Endothelial cell of umbilical vein (primary cell): Measurements from ENCODE around the gene FGF19. TPM values are rescaled to one million over a fixed set of nuclear protein-coding genes. Genes with fewer than 3 reads are reported as not detected.

Experiments
- BruUV-seq: library from RNA; stranded (reverse); fragments of 400-500 nt; replicated peaks from 2 replicates; lab custom pipeline; 2021; lab: Mats Ljungman, UMichigan
- CTCF ChIA-PET: fragments of 300-600, 350-600 bp; sonication (Branson Sonifier 250); formaldehyde crosslinking; loops from one replicate; lab custom pipeline; 2021; ENCODE audit warnings: antibody characterized with exemption, inconsistent platforms; lab: Charles Lee
- POLR2A ChIA-PET: fragments of 300-600, 350-600 bp; sonication (Branson Sonifier 250); formaldehyde crosslinking; loops from one replicate; lab custom pipeline; 2021; ENCODE audit warnings: antibody characterized with exemption, inconsistent platforms; lab: Charles Lee
- DNase-seq: peaks from one replicate; pipeline ENCODE4 v3.0.0-alpha.2; 2011; ENCODE audit warnings: low read depth, low spot score
- FAIRE-seq: peaks from 2 replicates; lab custom pipeline; 2011; peaks lifted over from hg19 to GRCh38; lab: Jason Lieb, UNC
- H2AFZ ChIP-seq: 2 replicates; pipeline ENCODE4 v1.6.0; 2012; ENCODE audit warnings: low read depth, low read length, control low read depth, inconsistent platforms
- H3K27ac ChIP-seq: 2 replicates; pipeline ENCODE4 v1.5.1; 2011; ENCODE audit warnings: low read depth, mild to moderate bottlenecking, control low read depth, low read length, moderate library complexity; ENCODE audit not compliant: insufficient read depth
- H3K27me3 ChIP-seq, 2 experiments: 2 replicates each; pipeline versions ENCODE4 v1.6.0 to v1.6.1; 2011; ENCODE audit warnings: low read length in 2 of 2, mixed read lengths in 1 of 2; ENCODE audit not compliant: control insufficient read depth in 2 of 2, insufficient read depth in 2 of 2
- H3K36me3 ChIP-seq, 2 experiments: 2 replicates in 1 of 2; 3 replicates in 1 of 2; pipeline ENCODE4 v1.5.1; 2011; ENCODE audit warnings: low read length in 2 of 2, mild to moderate bottlenecking in 1 of 2, moderate library complexity in 1 of 2; ENCODE audit not compliant: control insufficient read depth in 2 of 2, insufficient read depth in 2 of 2; ENCODE audit errors: extremely low read depth in 1 of 2
- H3K4me1 ChIP-seq: 3 replicates; pipeline ENCODE4 v1.5.1; 2011; ENCODE audit warnings: mild to moderate bottlenecking, low read length; ENCODE audit not compliant: control insufficient read depth, insufficient read depth; ENCODE audit errors: extremely low read depth
- H3K4me2 ChIP-seq: 2 replicates; pipeline ENCODE4 v1.6.1; 2011; ENCODE audit warnings: low read length, control low read depth, mixed read lengths; ENCODE audit not compliant: insufficient read depth
- H3K4me3 ChIP-seq, 3 experiments: fragments of 200-600 bp in 1 of 3; sonication (generic), shearing (Covaris generic) in 1 of 3; replicated peaks in 1 of 3; 2 replicates each; pipeline ENCODE4 v1.5.1; 2011 to 2016; ENCODE audit warnings: control low read depth in 3 of 3, low read length in 3 of 3, mild to moderate bottlenecking in 2 of 3, inconsistent platforms in 1 of 3, low read depth in 1 of 3, moderate library complexity in 1 of 3; ENCODE audit not compliant: insufficient read depth in 1 of 3
- H3K79me2 ChIP-seq: 2 replicates; pipeline ENCODE4 v1.6.0; 2012; ENCODE audit warnings: low read length, inconsistent platforms; ENCODE audit not compliant: control insufficient read depth, insufficient read depth
- H3K9ac ChIP-seq: replicated peaks from 2 replicates; pipeline ENCODE3; 2011; ENCODE audit warnings: low read length, control low read depth; ENCODE audit not compliant: insufficient read depth; ENCODE audit errors: extremely low read depth
- H3K9me1 ChIP-seq: replicated peaks from 3 replicates; pipeline ENCODE4 v1.6.0; 2011; ENCODE audit warnings: mild to moderate bottlenecking, low read length; ENCODE audit not compliant: control insufficient read depth, insufficient read depth; ENCODE audit errors: extremely low read depth
- H3K9me3 ChIP-seq: replicated peaks from 2 replicates; pipeline ENCODE4 v1.5.1; 2012; ENCODE audit warnings: low read length, inconsistent platforms; ENCODE audit not compliant: control insufficient read depth, insufficient read depth
- H4K20me1 ChIP-seq: replicated peaks from 2 replicates; pipeline ENCODE3; 2011; ENCODE audit warnings: mild to moderate bottlenecking, low read length; ENCODE audit not compliant: control insufficient read depth, insufficient read depth; ENCODE audit errors: extremely low read depth
- EZH2 ChIP-seq: IDR thresholded peaks from 2 replicates; pipeline ENCODE4 v1.6.1; 2012; ENCODE audit warnings: borderline replicate concordance, low read depth, mild to moderate bottlenecking, moderate library complexity, low read length, inconsistent platforms; ENCODE audit not compliant: severe bottlenecking
- FOS ChIP-seq: IDR thresholded peaks from 2 replicates; pipeline ENCODE4 v1.6.1; 2011; ENCODE audit warnings: mild to moderate bottlenecking, low read length, moderate library complexity, borderline replicate concordance; ENCODE audit not compliant: insufficient read depth
- GATA2 ChIP-seq: IDR thresholded peaks from 2 replicates; pipeline ENCODE4 v1.7.0; 2011; ENCODE audit warnings: low read depth, mild to moderate bottlenecking, moderate library complexity, mixed read lengths, low read length; ENCODE audit not compliant: insufficient read length, insufficient read depth
- JUN ChIP-seq: IDR thresholded peaks from 2 replicates; pipeline ENCODE4 v1.6.1; 2011; ENCODE audit warnings: borderline replicate concordance, low read depth; ENCODE audit not compliant: insufficient read length, insufficient read depth
- MAX ChIP-seq: IDR thresholded peaks from 2 replicates; pipeline ENCODE4 v1.6.1; 2011; ENCODE audit not compliant: insufficient read depth, insufficient read length
- MYC ChIP-seq: IDR thresholded peaks from one replicate; pipeline ENCODE4 v1.6.1; 2011; ENCODE audit warnings: mild to moderate bottlenecking, low read depth, low read length
- POLR2A ChIP-seq: IDR thresholded peaks from 2 replicates; pipeline ENCODE4 v1.6.1; 2012; ENCODE audit warnings: low read depth, mild to moderate bottlenecking, control low read depth, low read length
- POLR2AphosphoS5 ChIP-seq: IDR thresholded peaks from 2 replicates; pipeline ENCODE4 v1.6.1; 2012; ENCODE audit warnings: low read depth, mild to moderate bottlenecking, control low read depth, low read length, moderate library complexity; ENCODE audit not compliant: insufficient read depth
- dilution Hi-C: fragments of 300-500 bp; cut with MboI; formaldehyde crosslinking; loops from one replicate; pipeline ENCODE4 v1.15.0; 2019; ENCODE audit warnings: low sequenced_read_pairs; ENCODE audit not compliant: extremely low pct_ligation_motif_present
- intact Hi-C: fragments of 100-400 bp; cut with micrococcal nuclease; formaldehyde crosslinking; loops from one replicate; pipeline ENCODE4 v1.10.0; 2022
- polyA plus RNA-seq, 4 experiments: library from polyadenylated mRNA; depleted of rRNA in 3 of 4; stranded (reverse) in 3 of 4; unstranded in 1 of 4; fragments of >200 nt; gene quantifications; 2 replicates each; pipeline versions ENCODE4 v1.2.1 to v1.2.3, GENCODE V29; 2011 to 2012; ENCODE audit warnings: missing spikeins in 1 of 4
- total RNA-seq: library from RNA; stranded (reverse); gene quantifications from 2 replicates; pipeline ENCODE4 v1.2.3, GENCODE V29; 2021
- TF ChIP-seq, protein P1 (sequence below), 2 donors: IDR thresholded peaks; 1 replicate in 1 of 2; 2 replicates in 1 of 2; pipeline ENCODE4 v1.5.1; 2011; ENCODE audit warnings: low read length in 2 of 2, mild to moderate bottlenecking in 2 of 2, moderate library complexity in 2 of 2, control low read depth in 1 of 2, inconsistent platforms in 1 of 2, low read depth in 1 of 2; ENCODE audit not compliant: insufficient read depth in 1 of 2; ENCODE audit errors: extremely low read depth in 1 of 2

Gene FGF19
- total and polyA plus RNA-seq, 2 donors (not counting 3 experiments of a cell fraction or from before 2014, with no cell fraction given): 0.03 TPM; not detected in 1

GRCh38 chr11:69694781-69695180 lies 9.0 kb downstream of the FGF19 start:
- ChIA-PET POLR2A (no interaction called here), CTCF (interaction anchor here (1.1 kb wide), 1 partner anchor 11 kb away, joined by 3 read pairs; no protein-coding TSS in a partner anchor)
- Histone ChIP-seq H3K36me3 (no peaks in the 10 kb centered on the region), H3K79me2 (no peaks in the 10 kb centered on the region), H3K27me3 (peaks cover 2 to 8% of the 10 kb centered on the region in 2 experiments), H3K27ac (no peak overlapping the region), H3K4me2 (no peak overlapping the region), H3K9me3 (no peaks in the 10 kb centered on the region), H3K4me1 (no peaks in the 10 kb centered on the region), H3K4me3 (no peak overlapping the region), H2AFZ (no peak overlapping the region), H3K9me1 (no peaks in the 10 kb centered on the region), H4K20me1 (no peaks in the 10 kb centered on the region), H3K9ac (no peak overlapping the region)
- dilution Hi-C loops: no loop called here
- DNase-seq: no peak
- no TSS peak for BruUV-seq
- FAIRE-seq: no peak
- intact Hi-C loops: no loop called here
- no peak for TF ChIP-seq JUN
- TF ChIP-seq FOS: no peak
- TF ChIP-seq POLR2A: no peak
- no peak for TF ChIP-seq EZH2
- TF ChIP-seq GATA2: no peak
- TF ChIP-seq, protein P1, sequence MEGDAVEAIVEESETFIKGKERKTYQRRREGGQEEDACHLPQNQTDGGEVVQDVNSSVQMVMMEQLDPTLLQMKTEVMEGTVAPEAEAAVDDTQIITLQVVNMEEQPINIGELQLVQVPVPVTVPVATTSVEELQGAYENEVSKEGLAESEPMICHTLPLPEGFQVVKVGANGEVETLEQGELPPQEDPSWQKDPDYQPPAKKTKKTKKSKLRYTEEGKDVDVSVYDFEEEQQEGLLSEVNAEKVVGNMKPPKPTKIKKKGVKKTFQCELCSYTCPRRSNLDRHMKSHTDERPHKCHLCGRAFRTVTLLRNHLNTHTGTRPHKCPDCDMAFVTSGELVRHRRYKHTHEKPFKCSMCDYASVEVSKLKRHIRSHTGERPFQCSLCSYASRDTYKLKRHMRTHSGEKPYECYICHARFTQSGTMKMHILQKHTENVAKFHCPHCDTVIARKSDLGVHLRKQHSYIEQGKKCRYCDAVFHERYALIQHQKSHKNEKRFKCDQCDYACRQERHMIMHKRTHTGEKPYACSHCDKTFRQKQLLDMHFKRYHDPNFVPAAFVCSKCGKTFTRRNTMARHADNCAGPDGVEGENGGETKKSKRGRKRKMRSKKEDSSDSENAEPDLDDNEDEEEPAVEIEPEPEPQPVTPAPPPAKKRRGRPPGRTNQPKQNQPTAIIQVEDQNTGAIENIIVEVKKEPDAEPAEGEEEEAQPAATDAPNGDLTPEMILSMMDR (IDR thresholded peaks at IDR 0.05; ENCODE audit: extremely low read depth in 1 of 2, insufficient read depth in 1 of 2, low read depth in 1 of 2, low read length in 2 of 2): no peak
- TF ChIP-seq POLR2AphosphoS5: no peak
- TF ChIP-seq MYC: no peak
- no peak for TF ChIP-seq MAX
